Stimulated activated CD4-positive, alpha-beta T cell treated with anti-CD3 and anti-CD28 coated beads, TNF-alpha, amount 100 ng/mL, for 1 hour (primary cell): ENCODE results near the gene GPC6.
"Not testable (repeated sequence)": the region's sequence is repeated elsewhere in the genome, so short reads cannot be mapped to it uniquely, and the experiment has no call there.

Experiments
- DNase-seq, 3 donors: peaks; one replicate each; pipeline ENCODE4 v3.0.0-alpha.2; 2020; ENCODE audit warnings: low read depth in 3 of 3, low spot score in 1 of 3

GPC6 gene

DNA sequence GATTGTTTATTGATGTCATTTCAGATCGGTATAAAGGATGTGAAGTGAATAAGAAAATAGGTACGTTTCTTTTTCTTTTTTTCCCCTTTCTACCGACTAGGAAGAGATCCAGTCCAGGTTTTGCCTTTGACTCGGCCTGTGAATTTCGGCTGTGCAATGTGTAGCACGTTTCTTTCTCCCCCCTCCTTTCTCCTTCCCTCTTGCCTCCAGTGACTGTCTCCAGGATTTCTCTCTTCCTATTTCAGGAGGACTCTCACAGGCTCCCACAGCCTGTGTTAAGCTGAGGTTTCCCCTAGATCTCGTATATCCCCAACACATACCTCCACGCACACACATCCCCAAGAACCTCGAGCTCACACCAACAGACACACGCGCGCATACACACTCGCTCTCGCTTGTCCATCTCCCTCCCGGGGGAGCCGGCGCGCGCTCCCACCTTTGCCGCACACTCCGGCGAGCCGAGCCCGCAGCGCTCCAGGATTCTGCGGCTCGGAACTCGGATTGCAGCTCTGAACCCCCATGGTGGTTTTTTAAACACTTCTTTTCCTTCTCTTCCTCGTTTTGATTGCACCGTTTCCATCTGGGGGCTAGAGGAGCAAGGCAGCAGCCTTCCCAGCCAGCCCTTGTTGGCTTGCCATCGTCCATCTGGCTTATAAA, at the start of gene GPC6:
TSS of gene GPC6 (plus strand) at position 185 of the 657 bp plus-strand sequence.
- DNase-seq, result no peak

DNA sequence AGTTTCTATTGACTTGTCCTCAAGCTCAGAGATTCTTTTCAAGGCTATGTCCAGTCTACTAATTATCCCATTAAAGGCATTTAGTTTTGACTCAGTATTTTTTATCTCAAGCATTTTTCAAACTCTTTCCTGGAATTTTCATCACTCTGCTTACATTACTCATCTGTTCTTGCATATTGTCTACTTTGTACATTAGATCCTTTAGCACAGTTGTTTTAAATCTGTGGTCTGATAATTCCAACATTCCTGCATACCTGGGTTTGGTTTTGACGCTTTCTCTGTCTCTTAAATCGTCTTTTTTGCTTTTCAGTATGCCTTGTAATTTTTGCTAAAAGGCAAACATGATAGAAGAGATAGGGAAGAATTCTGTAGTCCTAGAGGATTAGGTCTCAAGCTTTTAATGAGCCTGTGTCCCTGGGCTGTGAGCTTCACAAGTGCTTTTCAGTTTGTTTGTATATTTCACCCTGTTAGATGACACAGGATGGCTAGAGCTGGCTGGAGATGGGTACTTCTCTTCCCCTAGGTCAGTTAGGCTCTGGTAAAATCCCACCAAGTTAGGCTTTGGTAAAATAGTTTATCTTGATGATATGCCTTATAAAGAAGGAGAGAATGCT, 46.1 kb upstream of the GPC6 start:
- DNase-seq, result no peak

DNA sequence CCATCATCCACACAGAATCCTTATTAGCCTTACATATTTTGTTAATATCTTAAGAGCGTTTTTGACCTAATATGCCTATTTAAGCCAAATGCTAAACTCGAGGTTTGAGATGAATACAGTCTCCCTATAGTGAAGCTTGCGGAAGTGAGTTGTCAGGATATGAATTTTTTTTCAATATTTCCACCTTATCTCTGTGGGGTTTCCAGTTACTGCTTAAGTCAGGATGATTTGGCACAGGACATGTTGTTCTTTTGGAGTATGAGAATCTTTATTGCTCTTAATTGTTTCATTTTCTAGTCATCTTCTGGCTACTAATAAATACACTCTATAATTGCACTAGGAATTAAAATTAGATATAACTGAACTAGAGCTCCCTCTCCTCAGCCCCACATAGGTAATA, 44.2 kb upstream of the GPC6 start:
- DNase-seq, result no peak

DNA sequence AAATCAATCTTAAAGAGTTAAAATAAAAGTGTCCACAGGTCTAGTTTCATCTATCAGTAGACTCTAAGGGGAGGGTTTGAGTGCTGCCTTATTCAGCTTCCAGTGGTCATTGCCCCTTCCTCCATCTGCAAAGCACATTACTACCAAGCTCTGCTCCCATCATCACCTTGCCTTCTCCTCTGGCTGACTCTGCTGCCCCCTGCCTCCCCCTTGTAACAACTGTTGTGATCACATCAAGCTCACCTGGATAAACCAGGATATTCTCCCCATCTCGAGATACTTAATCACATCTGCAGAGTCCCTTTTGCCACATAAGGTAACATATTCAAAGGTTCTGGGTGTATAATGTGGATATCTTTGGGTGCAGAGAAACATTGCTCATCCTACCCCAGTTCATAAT, 43.3 kb upstream of the GPC6 start:
- no peak for DNase-seq

DNA sequence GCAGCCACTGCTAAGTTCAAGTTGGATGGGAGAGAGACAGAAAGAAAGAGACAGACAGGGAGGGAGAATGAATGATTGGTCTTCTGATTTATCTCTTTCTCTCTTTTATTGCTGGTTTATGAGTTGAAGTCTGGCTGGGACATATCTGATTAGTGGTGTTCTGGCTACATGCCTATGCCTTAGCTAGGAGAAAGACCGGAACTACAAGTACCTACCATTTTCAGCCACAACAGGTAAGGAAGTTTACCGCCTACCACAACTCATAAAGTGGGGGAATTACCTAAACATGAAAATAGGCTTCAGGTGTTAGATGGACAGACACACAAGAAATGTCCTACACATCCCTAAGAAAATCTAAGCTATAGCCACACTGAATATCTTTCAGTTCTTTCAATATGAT, 36.6 kb upstream of the GPC6 start:
- DNase-seq, result no peak

DNA sequence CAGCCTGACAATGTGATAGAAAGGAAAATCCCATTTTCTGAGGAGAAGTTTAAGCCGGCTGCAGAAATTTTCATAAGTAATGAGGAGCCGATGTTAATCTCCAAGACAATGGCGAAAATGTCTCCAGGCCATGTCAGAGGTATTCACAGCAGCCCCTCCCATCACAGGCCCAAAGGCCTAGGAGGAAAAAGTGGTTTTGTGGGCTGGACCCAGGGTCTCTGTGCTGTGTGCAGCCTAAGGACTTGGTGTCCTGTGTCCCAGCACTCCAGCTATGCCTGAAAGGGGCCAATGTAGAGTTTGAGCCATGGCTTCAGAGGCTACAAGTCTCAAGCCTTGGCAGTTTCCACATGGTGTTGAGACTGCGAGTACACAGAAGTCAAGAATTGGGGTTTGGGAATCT, 32.9 kb upstream of the GPC6 start:
- DNase-seq, result no peak

DNA sequence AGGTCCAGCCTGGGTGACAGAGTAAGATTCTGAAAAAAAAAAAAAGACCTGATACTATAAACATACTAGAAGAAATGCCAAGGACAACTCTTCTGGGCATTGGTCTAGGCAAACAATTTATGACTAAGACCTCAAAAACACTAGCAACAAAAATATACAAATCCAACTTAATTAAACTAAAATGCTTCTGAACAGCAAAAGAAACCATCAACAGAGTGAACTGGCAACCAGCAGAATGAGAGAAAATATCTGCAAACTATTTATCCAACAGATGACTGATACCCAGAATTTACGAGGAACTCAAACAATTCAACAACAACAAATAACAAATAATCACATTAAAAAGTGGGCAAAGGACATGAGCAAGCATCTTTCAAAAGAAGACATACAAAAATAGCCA, 26.8 kb upstream of the GPC6 start:
- no peak for DNase-seq

DNA sequence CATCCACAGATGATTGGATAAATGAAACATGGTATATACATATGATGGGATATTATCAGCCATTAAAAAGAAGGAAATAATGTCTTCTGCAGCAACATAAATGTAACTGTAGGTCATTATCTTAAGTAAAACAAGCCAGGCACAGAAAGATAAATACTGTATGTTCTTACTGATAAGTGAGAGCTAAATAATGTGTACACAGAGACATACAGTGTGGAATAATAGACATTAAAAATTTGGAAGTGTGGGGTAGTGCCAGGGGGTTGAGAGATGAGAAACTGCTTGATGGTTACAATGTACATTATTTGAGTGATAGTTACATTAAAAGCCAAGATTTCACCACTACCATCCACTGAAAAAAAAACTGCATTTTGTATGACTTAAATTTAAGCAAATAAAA, 26.0 kb upstream of the GPC6 start:
- DNase-seq, result no peak

DNA sequence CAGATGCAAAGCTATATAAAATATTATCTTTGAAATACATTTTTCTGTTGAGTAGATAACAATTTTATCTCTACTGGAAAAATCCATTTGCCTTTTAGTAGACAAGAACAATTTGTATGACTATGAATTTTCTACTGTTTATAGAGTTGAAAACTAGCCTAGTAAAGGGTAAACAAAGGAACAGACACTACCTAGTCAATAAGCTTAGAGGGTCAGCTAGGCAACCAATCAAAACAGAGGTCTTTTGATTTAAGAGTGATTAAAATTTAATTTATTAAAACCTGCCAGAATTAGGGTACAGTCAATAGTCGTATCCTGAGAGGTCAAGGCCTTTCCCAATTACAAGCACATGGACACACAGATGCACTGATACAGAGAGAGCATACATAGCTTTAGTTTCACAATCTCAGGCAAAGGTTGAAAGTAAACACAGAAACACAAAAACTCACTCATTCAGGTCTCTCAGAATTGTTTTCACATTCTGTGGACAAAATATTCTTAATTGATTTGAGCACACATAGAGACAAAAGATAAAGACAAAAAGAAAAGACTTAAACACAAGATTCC, 24.5 kb upstream of the GPC6 start:
- no peak for DNase-seq

DNA sequence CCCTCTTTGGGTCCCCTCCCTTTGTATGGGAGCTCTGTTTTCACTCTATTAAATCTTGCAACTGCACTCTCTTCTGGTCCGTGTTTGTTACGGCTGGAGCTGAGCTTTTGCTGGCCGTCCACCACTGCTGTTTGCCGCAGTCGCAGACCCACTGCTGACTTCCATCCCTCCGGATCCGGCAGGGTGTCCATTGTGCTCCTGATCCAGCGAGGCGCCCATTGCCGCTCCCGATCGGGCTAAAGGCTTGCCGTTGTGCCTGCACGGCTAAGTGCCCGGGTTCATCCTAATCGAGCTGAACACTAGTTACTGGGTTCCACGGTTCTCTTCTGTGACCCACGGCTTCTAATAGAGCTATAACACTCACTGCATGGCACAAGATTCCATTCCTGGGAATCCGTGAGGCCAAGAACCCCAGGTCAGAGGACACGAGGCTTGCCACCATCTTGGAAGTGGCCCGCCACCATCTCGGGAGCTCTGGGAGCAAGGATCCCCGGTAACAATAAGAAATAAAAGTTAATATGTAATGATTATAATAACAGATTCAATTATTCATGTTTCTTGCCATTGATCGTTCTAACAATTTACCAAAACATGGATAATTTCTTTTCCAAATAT, 19.7 kb upstream of the GPC6 start:
- not testable (repeated sequence) for DNase-seq

DNA sequence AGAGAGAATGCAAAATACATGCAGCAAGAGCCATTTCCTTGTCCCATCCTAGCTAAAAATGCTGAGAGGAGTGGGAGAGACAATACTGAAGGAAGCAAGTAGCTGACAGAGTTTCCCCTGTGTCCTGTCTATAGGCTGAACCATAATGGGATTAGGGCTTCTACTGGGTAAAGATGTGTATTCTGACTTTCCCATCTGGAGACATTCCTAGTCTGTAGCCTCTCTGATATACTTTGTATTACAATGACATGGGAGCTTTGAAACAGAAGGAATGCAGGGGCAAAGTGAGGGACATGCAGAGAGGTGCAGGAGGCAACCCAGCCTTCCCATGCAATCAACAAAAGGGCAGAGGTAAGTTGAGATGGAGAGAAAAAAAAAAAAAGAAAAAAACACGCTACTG, 10.5 kb upstream of the GPC6 start:
- DNase-seq, result no peak

DNA sequence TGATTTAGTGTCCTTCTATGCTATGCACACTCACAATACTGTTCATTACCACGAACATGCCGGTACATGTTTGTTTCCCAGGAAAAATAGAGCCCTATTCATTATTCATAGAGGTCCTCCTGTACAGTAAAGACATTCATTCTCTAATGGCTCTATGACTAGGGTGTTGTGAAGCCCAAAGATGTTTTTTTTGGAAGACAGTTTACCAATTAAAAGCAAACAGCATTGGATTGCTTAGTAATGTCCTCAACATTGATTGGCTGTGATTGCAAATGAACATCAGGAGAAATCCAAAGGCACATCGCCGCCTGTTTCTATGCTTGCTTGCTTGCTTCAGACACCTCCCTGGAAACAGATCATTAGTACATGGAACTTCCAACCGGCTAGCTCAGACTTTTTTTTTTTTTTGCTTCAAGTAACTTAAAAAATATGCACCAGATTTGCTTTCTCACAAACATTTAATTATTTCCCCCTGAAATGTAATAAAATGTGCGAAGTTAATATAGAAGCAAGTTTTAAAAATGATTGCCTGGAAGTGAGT, 8.8 kb upstream of the GPC6 start:
- DNase-seq, result no peak

DNA sequence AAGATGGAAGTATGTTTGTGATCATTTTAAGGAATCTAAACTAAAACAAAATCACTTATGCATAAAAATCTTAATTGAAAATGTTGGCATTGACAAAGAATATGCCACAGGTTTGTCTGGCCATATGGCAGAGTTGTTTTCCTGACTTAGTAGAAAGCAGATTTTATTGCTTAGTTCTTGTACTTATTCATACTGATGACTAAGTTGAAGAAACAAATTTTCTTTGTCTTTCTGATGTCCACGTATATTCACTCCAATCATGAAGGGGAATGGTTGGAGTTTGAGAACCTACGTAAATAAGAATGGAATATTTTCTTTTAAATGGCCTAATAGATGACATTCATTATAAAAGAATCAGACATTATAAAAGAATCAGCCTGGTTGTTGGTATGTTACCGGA, 8.0 kb upstream of the GPC6 start:
- no peak for DNase-seq

DNA sequence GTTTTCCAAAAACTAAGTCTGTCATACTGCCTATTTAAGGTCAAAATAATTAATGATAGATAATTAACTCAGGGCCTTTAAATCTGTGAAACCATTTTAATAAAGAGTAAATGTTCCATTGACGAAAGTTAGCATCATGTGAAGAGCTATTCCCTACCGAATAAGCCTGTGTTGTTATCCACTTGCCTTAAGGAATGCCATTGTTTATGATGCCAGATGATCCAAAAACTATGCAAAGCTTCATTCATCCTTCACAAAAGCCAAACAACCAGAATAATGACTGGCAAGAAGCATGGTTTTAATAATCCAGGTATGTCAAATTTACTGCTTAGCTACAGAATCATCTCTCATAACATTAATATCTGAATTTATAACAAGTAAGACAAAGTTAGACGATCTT, 6.5 kb upstream of the GPC6 start:
- no peak for DNase-seq

DNA sequence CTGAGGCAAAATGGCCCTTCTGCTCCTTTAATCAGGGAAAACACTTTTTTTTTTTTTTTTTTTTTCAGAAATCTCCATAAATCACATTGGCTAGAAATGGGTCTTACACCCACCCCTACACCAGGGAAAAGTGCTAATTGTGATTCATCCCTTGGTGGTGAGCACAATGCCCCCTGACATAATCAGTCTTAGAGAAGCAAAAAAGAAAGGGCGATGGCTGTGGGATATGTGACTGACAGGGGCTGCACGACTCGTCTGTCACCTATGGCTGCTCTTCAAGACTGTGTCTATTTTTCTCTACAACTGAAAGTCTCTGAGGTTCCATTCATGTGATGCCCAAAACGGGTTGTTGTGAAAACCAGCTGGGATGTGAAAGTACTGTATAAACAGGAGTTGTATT, 3.6 kb upstream of the GPC6 start:
- DNase-seq, result no peak

DNA sequence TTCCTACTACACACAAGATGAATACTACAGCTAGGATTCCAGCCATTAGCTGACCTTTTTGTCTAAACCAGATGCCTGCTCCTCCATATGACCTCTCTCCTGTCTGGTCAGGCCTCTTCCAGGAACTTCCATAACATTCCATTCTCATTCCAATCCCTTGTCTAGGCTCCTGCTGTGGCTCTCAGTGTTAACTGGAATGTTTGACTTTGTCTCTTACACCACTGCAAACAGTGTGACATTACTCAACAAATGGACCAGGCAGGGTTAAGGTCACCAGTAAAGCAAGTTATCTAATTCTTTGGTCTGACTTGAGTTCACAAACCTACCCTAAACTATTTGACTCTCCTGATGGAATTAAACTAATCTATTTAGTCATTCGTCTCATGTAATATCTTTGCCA, 2.1 kb upstream of the GPC6 start:
- no peak for DNase-seq

DNA sequence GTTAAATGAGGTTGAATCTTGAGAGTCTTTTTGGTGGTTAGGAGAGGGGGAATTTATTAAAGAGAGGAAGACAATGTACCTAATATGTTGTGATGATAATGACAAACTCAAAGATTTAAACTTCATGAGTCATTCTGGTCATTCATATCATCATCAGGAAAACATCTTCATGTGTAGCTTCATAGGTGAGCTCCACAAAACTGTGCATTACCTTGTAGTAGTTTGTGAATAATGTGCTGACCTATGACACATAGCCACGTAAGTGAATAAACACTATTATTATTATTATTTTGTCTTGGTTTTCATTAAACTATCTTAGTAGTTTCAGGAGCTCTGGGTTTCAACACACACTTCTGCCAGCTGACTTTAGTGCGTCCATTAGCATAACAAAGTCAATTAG, 997 bp upstream of the GPC6 start:
- no peak for DNase-seq

DNA sequence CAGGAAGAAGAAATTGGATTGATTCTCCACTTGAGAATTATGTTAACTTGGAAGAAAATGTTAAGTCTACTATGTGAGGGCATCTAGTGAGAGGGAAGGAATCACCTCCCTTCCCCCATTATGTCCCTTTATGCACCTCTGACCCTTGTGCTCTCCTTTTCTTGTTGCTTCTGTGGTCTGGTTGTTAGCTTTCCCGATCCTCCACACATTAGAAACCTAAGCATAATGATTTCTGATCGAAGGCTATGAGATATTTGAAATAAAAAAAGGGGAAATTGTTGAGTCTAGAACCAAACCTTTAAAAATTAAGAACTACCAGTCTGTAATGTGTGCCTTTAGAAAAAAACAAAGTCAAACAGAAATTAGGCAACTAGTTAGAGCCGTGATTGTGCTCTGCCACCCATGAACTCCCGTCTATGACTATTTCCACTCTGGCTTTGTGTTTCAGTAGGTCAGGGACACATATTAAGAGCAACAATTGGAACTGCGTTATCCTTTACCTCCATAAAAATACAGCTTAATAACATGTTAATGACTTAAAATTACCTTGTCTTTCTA, 463 bp upstream of the GPC6 start:
- DNase-seq, result no peak

DNA sequence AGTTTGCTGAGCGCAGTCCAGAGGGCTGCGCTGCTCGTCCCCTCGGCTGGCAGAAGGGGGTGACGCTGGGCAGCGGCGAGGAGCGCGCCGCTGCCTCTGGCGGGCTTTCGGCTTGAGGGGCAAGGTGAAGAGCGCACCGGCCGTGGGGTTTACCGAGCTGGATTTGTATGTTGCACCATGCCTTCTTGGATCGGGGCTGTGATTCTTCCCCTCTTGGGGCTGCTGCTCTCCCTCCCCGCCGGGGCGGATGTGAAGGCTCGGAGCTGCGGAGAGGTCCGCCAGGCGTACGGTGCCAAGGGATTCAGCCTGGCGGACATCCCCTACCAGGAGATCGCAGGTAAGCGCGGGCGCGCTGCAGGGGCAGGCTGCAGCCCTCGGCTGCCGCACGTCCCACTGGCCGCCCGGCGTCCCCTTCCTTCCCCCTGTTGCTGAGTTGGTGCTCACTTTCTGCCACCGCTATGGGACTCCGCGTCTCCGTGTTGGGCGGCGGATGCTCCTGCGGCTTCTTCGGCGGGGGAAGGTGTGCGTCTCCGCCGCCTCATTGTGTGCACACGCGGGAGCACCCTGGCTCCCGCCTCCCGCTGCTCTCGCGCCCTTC, 772 bp downstream of the GPC6 start:
- no peak for DNase-seq

DNA sequence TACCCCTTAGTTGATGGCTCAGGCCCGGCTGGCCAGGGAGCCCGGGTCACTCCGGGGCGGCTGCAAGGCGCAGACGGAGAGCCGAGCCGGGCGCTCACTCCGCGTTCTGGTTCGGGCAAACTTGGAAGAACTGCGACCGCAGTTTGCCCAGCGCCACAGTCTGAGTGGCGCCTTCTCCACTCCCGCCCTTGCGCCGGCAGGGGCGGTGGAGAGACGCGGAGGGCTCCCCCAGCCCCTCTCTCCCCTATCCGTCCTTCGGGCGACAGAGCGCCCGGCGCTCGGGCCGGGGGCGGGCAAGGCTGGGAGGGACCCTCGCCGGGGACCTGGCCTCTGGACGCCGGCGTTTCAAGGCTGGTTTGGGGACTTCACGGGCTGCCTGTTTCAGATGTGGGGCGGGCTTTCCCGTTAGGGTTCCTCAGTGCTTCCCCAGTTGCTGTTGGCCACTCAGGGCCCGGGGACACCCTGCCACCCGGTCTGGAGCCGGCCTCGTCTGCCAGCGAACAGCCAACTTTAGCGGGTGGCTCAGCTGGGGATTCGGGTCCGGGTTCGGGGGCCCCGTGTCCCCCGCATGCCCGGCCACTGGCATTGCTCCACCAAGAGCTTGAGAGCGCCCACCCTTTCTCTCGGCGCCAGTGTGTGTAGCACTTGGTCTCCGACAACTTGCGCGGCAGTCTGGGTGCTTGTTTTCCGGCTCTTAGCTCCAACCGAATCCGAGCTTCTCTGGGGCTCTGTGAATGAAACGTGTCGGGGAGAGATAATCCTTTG, 1.5 kb downstream of the GPC6 start:
- DNase-seq, result no peak

DNA sequence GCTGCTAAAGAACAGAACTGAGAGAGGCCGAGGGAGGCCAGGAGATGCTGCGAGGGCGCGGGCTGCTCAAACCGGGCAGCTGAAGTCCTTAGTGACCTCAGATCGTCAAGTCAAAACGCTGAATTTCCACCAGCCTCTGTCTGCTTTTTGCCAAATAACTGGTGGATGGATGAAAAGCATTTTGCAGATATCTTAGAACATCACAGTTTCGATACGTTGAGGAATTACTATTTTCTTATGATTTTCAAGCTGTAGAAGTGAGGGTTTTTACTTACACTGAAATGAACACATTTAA, 2.0 kb downstream of the GPC6 start:
- DNase-seq, result no peak
